Rectal smooth muscle tissue (tissue), 1 donor: ENCODE results near the gene ULK2.
"Not testable (repeated sequence)": the region's sequence is repeated elsewhere in the genome, so short reads cannot be mapped to it uniquely, and the experiment has no call there.

Experiments
- H3K27ac ChIP-seq: one replicate; pipeline ENCODE4 v1.7.0; 2013; ENCODE audit warnings: low read depth, low read length, inconsistent platforms
- H3K27me3 ChIP-seq: one replicate; pipeline ENCODE4 v1.7.0; 2013; ENCODE audit warnings: low read length; ENCODE audit not compliant: control insufficient read depth, insufficient read depth
- H3K36me3 ChIP-seq: one replicate; pipeline ENCODE4 v1.7.0; 2013; ENCODE audit warnings: low read length; ENCODE audit not compliant: control insufficient read depth, insufficient read depth
- H3K4me1 ChIP-seq: one replicate; pipeline ENCODE4 v1.7.0; 2013; ENCODE audit warnings: low read length; ENCODE audit not compliant: control insufficient read depth, insufficient read depth
- H3K4me3 ChIP-seq: one replicate; pipeline ENCODE4 v1.7.0; 2013; ENCODE audit warnings: low read length
- H3K9ac ChIP-seq: one replicate; pipeline ENCODE4 v1.7.0; 2013; ENCODE audit warnings: low read length

The ULK2 gene

DNA sequence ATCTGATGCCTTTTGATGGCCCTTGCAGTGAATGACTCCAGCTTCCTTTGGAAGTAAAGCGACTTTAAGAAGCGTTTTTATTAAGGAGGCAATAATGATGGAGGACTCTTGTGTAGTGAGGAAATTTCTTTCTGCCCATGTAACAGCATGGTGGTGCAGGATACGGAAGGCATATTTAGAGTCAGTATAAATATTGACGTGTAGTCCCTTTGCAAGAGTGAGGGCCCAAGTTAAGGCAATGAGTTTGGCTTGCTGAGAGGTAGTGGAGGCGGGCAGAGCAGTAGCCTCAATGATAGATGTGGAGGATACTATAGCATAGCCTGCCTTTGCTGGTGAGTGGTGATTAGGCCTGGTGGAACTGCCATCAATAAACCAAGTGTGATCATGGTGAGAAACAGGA, 22.3 kb upstream of the ULK2 start:
- not testable (repeated sequence) for H3K27ac ChIP-seq, H3K36me3 ChIP-seq, H3K4me3 ChIP-seq, H3K9ac ChIP-seq, H3K4me1 ChIP-seq, H3K27me3 ChIP-seq

DNA sequence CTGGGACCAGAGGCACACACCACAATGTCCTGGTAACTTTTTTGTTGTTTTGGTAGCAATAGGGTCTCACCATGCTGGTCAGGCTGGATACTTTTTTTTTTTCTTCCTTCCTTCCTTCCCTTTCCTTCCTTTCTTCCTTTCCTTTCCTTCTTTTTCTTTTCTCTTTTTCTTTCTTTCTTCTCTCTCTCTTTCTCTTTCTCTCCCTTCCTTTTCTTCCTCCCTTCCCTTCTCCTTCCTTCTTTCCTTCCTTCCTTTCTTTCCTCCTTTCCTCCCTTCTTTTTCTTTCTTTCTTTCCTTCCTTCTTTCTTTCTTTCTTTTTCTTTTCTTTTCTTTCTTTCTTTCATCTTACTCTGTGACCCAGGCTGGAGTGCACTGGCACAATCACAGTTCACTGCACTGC, 18.4 kb upstream of the ULK2 start:
- Histone ChIP-seq H3K27me3 (no peaks in the 10 kb centered on the region), H3K36me3 (no peaks in the 10 kb centered on the region), H3K9ac (no peak overlapping the region), H3K4me1 (no peaks in the 10 kb centered on the region), H3K4me3 (no peak overlapping the region), H3K27ac (no peak overlapping the region)

DNA sequence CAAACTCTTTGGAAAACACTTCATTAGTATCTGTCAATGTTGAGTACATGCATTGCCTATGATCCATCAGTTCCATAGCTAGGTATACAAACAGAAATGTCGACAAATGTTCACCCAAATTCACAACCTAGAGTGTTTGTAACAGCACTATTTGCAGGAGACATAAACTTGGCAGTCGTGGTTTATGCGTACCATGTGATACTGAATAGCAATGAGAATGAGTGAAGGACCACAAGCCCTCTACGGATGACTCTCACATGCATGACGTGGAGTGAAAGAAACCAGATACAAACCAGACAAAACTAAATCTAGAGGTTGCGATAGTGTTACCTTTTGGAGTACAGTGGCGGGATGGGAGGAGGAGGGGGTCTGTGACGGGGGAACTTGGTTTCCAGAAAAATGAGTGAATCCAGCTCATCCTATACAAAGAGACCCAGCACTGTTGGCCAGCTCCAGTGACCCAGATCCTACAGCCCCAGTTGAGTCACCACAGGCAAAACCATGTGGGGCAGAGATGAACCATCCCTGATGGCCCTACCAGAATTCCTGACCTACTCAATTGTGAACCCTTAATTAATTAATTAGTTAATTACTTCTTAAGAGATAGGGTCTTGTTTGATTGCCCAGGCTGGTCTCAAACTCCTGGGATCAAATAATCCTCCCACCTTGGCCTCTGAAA, 15.9 kb upstream of the ULK2 start:
- H3K4me1 ChIP-seq, result no peaks in the 10 kb centered on the region
- no peak overlapping the region for H3K27ac ChIP-seq
- H3K4me3 ChIP-seq, result no peak overlapping the region
- no peaks in the 10 kb centered on the region for H3K27me3 ChIP-seq
- no peak overlapping the region for H3K9ac ChIP-seq
- H3K36me3 ChIP-seq, result no peaks in the 10 kb centered on the region

DNA sequence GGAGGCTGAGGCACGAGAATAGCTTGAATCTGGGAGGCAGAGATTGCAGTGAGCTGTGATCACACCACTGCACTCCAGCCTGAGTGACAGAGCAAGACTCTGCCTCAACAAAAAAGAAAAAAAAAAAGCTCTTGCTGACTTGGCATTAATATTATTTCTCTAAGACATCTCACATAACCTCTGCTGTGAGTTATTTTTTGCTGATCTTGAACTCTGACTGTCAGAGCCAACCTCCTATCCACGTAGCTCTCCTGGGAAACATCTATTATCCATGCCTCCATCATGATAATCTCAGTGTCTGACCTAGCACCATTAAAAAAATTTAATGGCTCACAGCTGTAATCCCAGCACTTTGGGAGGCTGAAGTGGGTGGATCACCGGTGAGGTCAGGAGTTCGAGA, 12.7 kb upstream of the ULK2 start:
- no peak overlapping the region for H3K9ac ChIP-seq
- no peaks in the 10 kb centered on the region for H3K27me3 ChIP-seq
- no peak overlapping the region for H3K4me3 ChIP-seq
- H3K36me3 ChIP-seq, result no peaks in the 10 kb centered on the region
- H3K4me1 ChIP-seq, result no peaks in the 10 kb centered on the region
- H3K27ac ChIP-seq, result no peak overlapping the region

DNA sequence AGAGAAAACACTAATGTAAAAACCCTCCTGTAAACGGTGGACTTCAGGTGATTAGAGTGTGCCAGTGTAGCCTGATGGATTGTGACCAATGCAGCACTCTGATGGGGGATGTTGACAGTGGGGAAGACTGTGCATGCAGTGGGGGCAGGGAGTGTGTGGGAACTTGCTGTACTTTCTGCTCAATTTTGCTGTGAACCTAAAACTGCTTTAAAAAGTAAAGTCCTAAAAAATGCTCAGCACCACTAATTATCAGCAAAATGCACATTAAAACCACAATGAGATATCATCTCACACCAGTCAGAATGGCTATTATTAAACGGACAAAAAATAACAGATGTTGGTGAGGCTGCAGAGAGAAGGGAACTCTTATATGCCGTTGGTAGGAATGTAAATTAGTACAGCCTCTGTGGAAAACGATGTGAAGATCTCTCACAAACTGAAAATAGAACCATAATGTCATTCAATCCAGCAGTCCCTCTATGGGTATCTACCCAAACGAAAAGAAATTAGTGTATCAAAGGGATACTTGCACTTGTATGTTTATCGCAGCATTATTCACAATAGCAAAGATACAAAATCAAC, 9.7 kb upstream of the ULK2 start:
- no peak overlapping the region for H3K9ac ChIP-seq
- no peak overlapping the region for H3K4me3 ChIP-seq
- no peaks in the 10 kb centered on the region for H3K4me1 ChIP-seq
- no peaks in the 10 kb centered on the region for H3K27me3 ChIP-seq
- H3K36me3 ChIP-seq, result no peaks in the 10 kb centered on the region
- no peak overlapping the region for H3K27ac ChIP-seq

DNA sequence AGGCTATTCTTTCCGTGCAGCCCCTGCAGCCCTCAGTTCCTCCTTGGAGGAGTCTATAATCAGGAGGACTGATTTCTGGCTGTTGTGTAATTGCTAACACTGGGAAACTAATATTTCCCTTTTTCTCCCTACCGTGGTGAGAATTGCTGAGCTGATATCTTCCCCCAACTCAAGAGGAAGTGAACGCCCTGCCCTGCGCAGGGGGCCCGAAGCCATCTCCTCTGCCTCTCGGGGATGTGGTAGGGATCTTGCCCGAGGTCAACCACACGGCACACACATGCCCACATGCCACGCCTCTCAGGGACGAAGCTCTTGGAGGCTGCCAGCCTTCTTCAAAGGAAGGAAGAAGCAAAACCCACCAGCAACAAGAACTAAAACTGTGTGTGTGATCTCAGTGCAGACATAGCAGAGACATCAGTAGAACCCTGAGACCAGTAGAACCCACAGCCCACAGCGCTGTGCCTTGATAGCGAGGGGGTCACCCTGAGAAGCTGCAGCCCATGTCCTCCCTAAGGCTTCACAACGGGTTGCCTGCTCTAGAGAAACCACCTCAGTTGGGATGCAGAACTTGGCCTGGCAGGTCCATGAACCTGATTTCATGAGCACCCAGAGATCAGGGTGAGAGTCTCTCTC, 8.9 kb upstream of the ULK2 start:
- H3K36me3 ChIP-seq, result no peaks in the 10 kb centered on the region
- H3K4me3 ChIP-seq, result no peak overlapping the region
- no peak overlapping the region for H3K27ac ChIP-seq
- no peaks in the 10 kb centered on the region for H3K4me1 ChIP-seq
- H3K27me3 ChIP-seq, result no peaks in the 10 kb centered on the region
- H3K9ac ChIP-seq, result no peak overlapping the region

DNA sequence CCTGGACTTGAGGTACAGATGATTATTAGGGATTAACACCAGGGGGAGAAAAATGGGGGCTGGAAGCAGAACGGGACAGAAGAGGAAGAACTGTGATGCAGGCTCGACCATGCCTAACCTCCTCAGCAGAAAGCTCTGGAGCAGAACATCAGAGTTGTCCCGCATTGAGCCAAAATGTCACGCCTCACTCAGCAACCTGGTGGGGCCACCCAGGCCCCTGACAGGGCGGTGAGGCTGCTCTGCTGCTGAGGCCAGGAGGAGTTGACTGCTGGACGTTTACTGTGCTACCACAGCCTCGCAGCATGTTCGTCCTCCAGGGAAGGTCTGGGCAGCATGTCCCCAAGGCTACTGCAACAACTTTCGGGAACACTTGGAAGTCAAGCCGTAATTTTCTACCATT, 6.5 kb upstream of the ULK2 start:
- Histone ChIP-seq H3K36me3 (no peaks in the 10 kb centered on the region), H3K9ac (no peak overlapping the region), H3K4me1 (no peaks in the 10 kb centered on the region), H3K4me3 (no peak overlapping the region), H3K27me3 (no peaks in the 10 kb centered on the region), H3K27ac (no peak overlapping the region)

DNA sequence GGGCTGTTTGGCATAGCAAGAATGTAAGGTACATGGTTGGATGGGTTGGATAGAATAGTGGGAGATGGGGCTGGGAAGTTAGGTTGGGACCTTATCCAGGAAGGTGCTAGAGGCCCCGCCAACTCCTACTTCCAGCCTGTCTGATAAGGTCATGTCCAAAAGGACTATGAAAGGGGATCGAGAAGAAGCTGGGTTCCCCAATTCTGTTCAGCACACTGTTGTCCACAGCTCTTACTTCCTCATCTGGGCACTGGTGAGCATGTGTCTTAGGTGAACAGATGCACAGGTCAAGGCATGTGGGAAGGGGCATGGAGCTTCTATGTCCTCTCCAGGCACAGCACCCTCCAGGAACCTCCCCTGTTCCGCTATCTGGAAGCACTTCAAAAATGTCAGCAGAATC, 5.6 kb upstream of the ULK2 start:
- no peak overlapping the region for H3K4me3 ChIP-seq
- H3K9ac ChIP-seq, result no peak overlapping the region
- H3K27me3 ChIP-seq, result no peaks in the 10 kb centered on the region
- no peak overlapping the region for H3K27ac ChIP-seq
- no peaks in the 10 kb centered on the region for H3K36me3 ChIP-seq
- no peaks in the 10 kb centered on the region for H3K4me1 ChIP-seq

DNA sequence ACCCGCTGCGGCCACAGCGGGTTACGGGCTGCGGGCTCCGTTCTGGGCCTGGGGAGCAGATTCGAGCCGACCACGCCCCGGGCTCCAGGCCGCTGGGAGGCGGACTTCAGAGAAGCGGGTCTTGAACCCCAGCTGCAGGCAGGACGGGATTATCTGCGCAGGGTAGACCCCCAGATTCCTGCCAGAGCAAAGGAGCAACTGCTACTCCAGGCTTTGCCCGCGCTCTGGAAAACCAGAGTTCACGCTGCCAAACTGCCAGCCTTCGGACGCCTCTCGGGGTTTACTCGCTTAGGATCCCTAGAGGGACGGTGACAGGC, 301 bp upstream of the ULK2 start:
- H3K27me3 ChIP-seq, result no peaks in the 10 kb centered on the region
- peak overlapping the region; percentile 67 for H3K4me3 ChIP-seq
- H3K36me3 ChIP-seq, result no peaks in the 10 kb centered on the region
- H3K27ac ChIP-seq, result peak overlapping the region; percentile 86
- no peaks in the 10 kb centered on the region for H3K4me1 ChIP-seq
- peak overlapping the region; percentile 56 for H3K9ac ChIP-seq

DNA sequence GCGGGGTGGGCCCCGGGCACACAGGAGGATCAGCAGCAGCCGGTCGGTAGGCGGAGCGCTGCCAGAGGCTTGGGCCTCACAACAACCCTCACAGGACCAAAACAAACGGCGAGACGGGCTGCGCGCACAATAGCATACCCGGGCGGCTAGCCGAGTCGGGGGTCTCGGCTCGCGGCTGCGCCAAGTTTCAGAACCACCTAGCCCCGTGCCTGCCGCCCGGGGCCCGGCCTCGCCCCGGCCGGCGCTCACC, 732 bp downstream of the ULK2 start:
- no peaks in the 10 kb centered on the region for H3K36me3 ChIP-seq
- H3K27ac ChIP-seq, result peak overlapping the region; percentile 86
- H3K4me3 ChIP-seq, result peak overlapping the region; percentile 67
- H3K4me1 ChIP-seq, result no peaks in the 10 kb centered on the region
- H3K9ac ChIP-seq, result peak overlapping the region; percentile 73
- no peaks in the 10 kb centered on the region for H3K27me3 ChIP-seq

DNA sequence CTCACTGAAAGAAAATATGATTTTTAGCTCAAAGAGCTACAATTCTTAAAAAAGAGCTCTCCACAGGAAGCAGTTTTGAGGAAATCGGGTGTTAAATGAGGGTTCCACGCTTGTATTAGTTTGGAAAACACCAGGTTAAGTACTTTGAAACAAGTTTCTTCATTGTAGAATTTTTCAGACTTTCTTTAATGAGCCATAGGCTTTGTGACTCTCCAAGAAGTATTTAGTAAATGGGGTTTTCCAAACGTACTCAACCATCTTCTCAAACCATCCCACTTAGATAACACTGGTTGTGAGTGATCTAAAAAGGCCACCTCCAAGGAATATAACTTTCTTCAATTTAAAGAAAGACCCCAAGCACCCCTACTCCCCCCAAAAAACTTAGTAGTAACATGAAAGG, 2.7 kb downstream of the ULK2 start:
- Histone ChIP-seq H3K27ac (no peak overlapping the region), H3K4me3 (no peak overlapping the region), H3K27me3 (no peaks in the 10 kb centered on the region), H3K9ac (no peak overlapping the region), H3K36me3 (no peaks in the 10 kb centered on the region), H3K4me1 (no peaks in the 10 kb centered on the region)

DNA sequence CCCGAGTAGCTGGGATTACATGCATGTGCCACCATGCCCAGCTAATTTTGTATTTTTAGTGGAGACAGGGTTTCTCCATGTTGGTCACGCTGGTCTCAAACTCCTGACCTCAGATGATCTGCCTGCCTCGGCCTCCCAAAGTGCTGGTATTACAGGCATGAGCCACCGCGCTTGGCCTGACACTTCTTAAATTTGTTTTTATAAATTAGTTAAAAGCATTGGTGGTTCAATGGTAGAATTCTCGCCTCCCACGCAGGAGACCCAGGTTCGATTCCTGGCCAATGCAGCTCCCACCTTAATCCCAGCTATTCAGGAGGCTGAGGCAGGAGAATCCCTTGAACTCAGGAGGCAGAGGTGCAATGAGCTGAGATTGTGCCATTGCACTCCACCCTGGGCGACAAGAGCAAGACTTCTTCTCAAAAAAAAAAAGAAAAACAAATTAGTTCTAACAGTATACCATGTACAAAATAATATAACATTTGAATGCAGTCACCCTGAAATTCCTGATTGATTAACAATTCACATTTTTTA, 7.0 kb downstream of the ULK2 start:
- H3K4me1 ChIP-seq, H3K27ac ChIP-seq, H3K4me3 ChIP-seq, H3K9ac ChIP-seq, H3K27me3 ChIP-seq, H3K36me3 ChIP-seq: not testable (repeated sequence)

DNA sequence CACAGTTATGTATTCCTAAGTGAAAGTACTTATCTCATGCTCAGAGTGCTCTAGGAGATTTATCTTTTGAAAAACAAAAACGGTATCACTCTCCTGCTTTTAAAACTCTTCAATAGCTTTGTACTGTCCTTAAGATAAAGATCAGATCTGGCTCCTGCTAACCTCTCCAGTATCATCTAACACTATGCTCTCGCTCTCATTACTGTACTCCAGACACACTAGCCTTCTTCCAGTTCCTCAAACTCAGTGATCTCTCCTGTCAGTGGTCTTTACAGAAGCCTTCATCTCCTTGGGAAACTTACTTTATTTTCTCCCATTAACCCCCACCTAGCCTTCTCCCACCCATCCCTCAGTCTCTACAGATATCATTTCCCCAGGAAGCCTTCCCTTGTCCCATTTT, 10.1 kb downstream of the ULK2 start:
- no peak overlapping the region for H3K27ac ChIP-seq
- no peak overlapping the region for H3K4me3 ChIP-seq
- no peaks in the 10 kb centered on the region for H3K4me1 ChIP-seq
- no peaks in the 10 kb centered on the region for H3K27me3 ChIP-seq
- H3K9ac ChIP-seq, result no peak overlapping the region
- H3K36me3 ChIP-seq, result no peaks in the 10 kb centered on the region
